Vagina (tissue), 2 donors: ENCODE data around the gene KCTD17. TPM values are rescaled to one million over a fixed set of nuclear protein-coding genes. Genes with fewer than 3 reads are reported as not detected.
"Not testable (repeated sequence)": the region's sequence is repeated elsewhere in the genome, so short reads cannot be mapped to it uniquely, and the experiment has no call there.

Source experiments
- DNase-seq, 2 donors: peaks; one replicate each; pipeline ENCODE4 v3.0.0-alpha.2; 2017; ENCODE audit errors: extremely low spot score in 2 of 2
- H3K27ac ChIP-seq: fragments of 200-600 bp; sonication (generic); one replicate; pipeline ENCODE4 v1.5.1; 2019
- H3K27me3 ChIP-seq: fragments of 200-600 bp; sonication (generic); one replicate; pipeline ENCODE4 v1.5.1; 2019
- H3K36me3 ChIP-seq, 2 donors: fragments of 200-600 bp; sonication (generic); one replicate each; pipeline ENCODE4 v1.5.1; 2017 to 2019
- H3K4me1 ChIP-seq: fragments of 200-600 bp; sonication (generic); one replicate; pipeline ENCODE4 v1.5.1; 2019
- H3K4me3 ChIP-seq, 2 donors: fragments of 200-600 bp; sonication (generic); 1 replicate in 1 of 2; 2 replicates in 1 of 2; pipeline ENCODE4 v1.5.1; 2016 to 2019
- H3K9me3 ChIP-seq: fragments of 200-600 bp; sonication (generic); one replicate; pipeline ENCODE4 v1.5.1; 2019
- POLR2A ChIP-seq, 2 donors: fragments of 450-650 bp; IDR thresholded peaks; one replicate each; pipeline ENCODE4 v1.6.1; 2017; ENCODE audit warnings: antibody characterized with exemption in 2 of 2, mild to moderate bottlenecking in 2 of 2, moderate library complexity in 2 of 2
- POLR2AphosphoS5 ChIP-seq, 2 donors: sonication (generic); formaldehyde crosslinking; IDR thresholded peaks; one replicate each; pipeline ENCODE4 v1.9.0; 2017; ENCODE audit warnings: antibody characterized with exemption in 2 of 2, mild to moderate bottlenecking in 2 of 2, low read depth in 1 of 2; ENCODE audit not compliant: insufficient read depth in 1 of 2
- intact Hi-C: fragments of 100-400 bp; cut with DNase I; formaldehyde crosslinking; loops from one replicate; pipeline ENCODE4 v1.15.1; 2023
- total RNA-seq: library from RNA; depleted of rRNA; stranded (reverse); fragments of >200 nt; gene quantifications from one replicate; pipeline ENCODE4 v1.2.3, GENCODE V29; 2016
- TF ChIP-seq, protein P1 (sequence below), 3 experiments: fragments of 450-650 bp in 2 of 3; fragments of 200-600 bp in 1 of 3; sonication (generic) in 1 of 3; IDR thresholded peaks; one replicate each; pipeline ENCODE4 v1.5.1; 2017 to 2019; ENCODE audit warnings: antibody characterized with exemption in 3 of 3, mild to moderate bottlenecking in 2 of 3, moderate library complexity in 2 of 3

The KCTD17 gene
- total RNA-seq, 1 donor from 2014 or later = 27.5 TPM

GRCh38 chr22:37070744-37071143 lies 19.2 kb downstream of the KCTD17 start:
- no peak for DNase-seq
- H3K9me3 ChIP-seq = no peaks in the 10 kb centered on the region
- peaks cover 10% of the 10 kb centered on the region for H3K27me3 ChIP-seq
- H3K36me3 ChIP-seq = no peaks in the 10 kb centered on the region
- no peak for TF ChIP-seq POLR2AphosphoS5 (IDR thresholded peaks at IDR 0.05; ENCODE audit: insufficient read depth in 1 of 2, low read depth in 1 of 2)
- TF ChIP-seq, protein P1, sequence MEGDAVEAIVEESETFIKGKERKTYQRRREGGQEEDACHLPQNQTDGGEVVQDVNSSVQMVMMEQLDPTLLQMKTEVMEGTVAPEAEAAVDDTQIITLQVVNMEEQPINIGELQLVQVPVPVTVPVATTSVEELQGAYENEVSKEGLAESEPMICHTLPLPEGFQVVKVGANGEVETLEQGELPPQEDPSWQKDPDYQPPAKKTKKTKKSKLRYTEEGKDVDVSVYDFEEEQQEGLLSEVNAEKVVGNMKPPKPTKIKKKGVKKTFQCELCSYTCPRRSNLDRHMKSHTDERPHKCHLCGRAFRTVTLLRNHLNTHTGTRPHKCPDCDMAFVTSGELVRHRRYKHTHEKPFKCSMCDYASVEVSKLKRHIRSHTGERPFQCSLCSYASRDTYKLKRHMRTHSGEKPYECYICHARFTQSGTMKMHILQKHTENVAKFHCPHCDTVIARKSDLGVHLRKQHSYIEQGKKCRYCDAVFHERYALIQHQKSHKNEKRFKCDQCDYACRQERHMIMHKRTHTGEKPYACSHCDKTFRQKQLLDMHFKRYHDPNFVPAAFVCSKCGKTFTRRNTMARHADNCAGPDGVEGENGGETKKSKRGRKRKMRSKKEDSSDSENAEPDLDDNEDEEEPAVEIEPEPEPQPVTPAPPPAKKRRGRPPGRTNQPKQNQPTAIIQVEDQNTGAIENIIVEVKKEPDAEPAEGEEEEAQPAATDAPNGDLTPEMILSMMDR (IDR thresholded peaks at IDR 0.05) = no peak
- TF ChIP-seq POLR2A (IDR thresholded peaks at IDR 0.05) = no peak
- no peaks in the 10 kb centered on the region for H3K4me1 ChIP-seq
- intact Hi-C loops = no loop called here
- no peak overlapping the region for H3K4me3 ChIP-seq
- no peak overlapping the region for H3K27ac ChIP-seq

DNA sequence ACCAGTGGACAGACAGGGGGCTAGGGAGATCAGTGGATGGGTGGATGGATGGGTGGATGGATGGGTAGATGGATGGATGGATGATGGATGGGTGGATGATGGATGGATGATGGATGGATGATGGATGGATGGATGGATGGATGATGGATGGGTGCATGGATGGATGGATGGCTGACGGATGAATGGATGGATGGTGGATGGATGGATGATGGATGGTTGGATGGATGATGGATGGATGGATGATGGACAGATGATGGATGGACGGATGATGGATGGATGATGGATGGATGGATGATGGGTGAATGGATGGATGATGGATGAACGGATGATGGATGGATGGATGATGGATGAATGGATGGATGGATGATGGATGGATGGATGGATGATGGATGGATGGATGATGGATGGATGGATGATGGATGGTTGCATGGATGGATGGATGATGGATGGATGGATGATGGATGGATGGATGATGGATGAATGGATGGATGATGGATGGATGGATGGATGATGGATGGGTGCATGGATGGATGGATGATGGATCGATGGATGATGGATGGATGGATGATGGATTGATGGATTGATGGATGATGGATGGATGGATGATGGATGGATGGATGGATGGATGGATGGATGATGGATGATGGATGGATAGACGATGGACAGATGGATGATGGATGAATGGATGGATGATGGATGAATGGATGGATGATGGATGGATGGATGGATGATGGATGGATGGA lies 20.5 kb downstream of the KCTD17 start:
- intact Hi-C loops, H3K4me3 ChIP-seq, H3K27me3 ChIP-seq, DNase-seq, H3K36me3 ChIP-seq, H3K27ac ChIP-seq, H3K4me1 ChIP-seq, H3K9me3 ChIP-seq: not testable (repeated sequence)

DNA sequence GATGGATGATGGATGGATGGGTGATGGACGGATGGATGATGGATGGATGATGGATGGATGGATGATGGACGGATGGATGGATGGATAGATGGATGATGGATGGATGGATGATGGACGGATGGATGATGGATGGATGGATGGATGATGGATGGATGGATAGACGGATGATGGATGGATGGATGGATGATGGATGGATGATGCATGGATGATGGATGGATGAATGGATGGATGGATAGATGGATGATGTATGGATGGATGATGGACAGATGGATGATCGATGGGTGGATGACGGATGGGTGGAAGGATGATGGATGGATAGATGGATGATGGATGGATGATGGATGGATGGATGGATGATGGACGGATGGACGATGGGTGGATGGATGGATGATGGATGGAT lies 21.1 kb downstream of the KCTD17 start:
- no peaks in the 10 kb centered on the region for H3K4me1 ChIP-seq
- H3K27me3 ChIP-seq = peaks cover 10% of the 10 kb centered on the region
- H3K9me3 ChIP-seq = no peaks in the 10 kb centered on the region
- no peak overlapping the region for H3K4me3 ChIP-seq
- no peak overlapping the region for H3K27ac ChIP-seq
- H3K36me3 ChIP-seq = no peaks in the 10 kb centered on the region
- DNase-seq = no peak
- TF ChIP-seq POLR2A (IDR thresholded peaks at IDR 0.05) (no peak), POLR2AphosphoS5 (IDR thresholded peaks at IDR 0.05; ENCODE audit: insufficient read depth in 1 of 2, low read depth in 1 of 2) (no peak)
- TF ChIP-seq, protein P1 (IDR thresholded peaks at IDR 0.05) = no peak
- intact Hi-C loops = no loop called here

- no peaks in the 10 kb centered on the region for H3K9me3 ChIP-seq
- peaks cover 2% of the 10 kb centered on the region for H3K27me3 ChIP-seq
- H3K4me1 ChIP-seq = no peaks in the 10 kb centered on the region
- H3K27ac ChIP-seq = no peak overlapping the region
- no peak for DNase-seq
- H3K36me3 ChIP-seq = no peaks in the 10 kb centered on the region
- no peak overlapping the region for H3K4me3 ChIP-seq
- intact Hi-C loops = no loop called here
- no peak for TF ChIP-seq POLR2A (IDR thresholded peaks at IDR 0.05)
- no peak for TF ChIP-seq POLR2AphosphoS5 (IDR thresholded peaks at IDR 0.05; ENCODE audit: insufficient read depth in 1 of 2, low read depth in 1 of 2)
- TF ChIP-seq, protein P1 (IDR thresholded peaks at IDR 0.05) = no peak
Measured at GRCh38 chr22:37074537-37074936, 23.0 kb downstream of the KCTD17 start.

DNA sequence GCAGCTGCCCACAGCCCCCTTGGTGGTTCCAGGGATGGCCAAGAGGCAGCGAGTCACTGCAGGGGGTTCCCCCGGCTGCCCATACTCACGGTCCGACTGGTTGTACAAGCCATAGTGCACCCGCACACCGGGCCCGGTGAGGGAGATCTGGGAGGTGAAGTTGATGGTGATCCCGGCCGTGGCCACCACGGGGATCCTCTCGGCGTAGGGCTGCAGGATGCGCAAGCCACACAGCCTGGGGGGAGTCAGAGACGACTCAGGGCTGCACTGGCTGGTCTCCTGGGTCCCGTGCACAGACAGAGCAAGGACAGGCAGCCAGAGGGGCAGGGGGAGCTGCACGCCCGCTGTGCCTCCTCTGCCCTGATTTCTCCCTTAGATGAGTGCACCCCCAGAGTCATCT lies 23.5 kb downstream of the KCTD17 start:
- Histone ChIP-seq H3K4me1 (no peaks in the 10 kb centered on the region), H3K4me3 (no peak overlapping the region), H3K36me3 (no peaks in the 10 kb centered on the region), H3K9me3 (no peaks in the 10 kb centered on the region), H3K27ac (no peak overlapping the region), H3K27me3 (no peaks in the 10 kb centered on the region)
- intact Hi-C loops = no loop called here
- no peak for TF ChIP-seq POLR2A (IDR thresholded peaks at IDR 0.05)
- no peak for DNase-seq

DNA sequence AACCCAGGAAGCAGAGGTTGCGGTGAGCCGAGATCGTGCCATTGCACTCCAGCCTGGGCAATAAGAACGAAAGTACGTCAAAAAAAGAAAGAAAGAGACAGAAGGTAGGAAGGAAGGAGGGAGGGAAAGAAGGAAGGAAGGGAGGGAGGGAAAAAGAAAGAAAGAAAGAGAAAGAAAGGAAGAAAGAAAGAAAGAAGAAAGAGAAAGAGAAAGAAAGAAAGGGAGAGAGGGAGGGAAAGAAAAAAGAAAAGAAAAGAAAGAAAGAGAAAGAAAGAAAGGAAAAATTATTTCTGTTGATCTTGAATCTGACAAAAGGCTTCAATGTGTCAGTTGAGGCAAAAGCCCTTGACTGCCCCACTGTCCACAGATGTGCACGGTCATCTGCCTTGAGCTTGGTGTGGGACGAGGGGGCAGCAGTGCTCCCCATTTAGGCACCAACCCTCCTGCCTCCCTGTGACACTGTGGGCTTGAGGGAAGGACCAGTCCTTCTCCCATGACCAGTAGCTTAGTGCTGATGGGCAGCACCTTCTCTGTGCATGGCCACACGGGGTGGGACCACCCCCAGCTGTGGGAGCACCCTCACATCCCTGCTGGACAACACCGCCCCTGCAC lies 24.4 kb downstream of the KCTD17 start:
- no peak for DNase-seq
- intact Hi-C loops = no loop called here
- H3K27me3 ChIP-seq = no peaks in the 10 kb centered on the region

More for the DNA sequence above, 24.4 kb downstream of the KCTD17 start:
- Histone ChIP-seq H3K4me1 (no peaks in the 10 kb centered on the region), H3K9me3 (no peaks in the 10 kb centered on the region), H3K36me3 (no peaks in the 10 kb centered on the region), H3K4me3 (no peak overlapping the region), H3K27ac (no peak overlapping the region)
- TF ChIP-seq POLR2AphosphoS5 (IDR thresholded peaks at IDR 0.05; ENCODE audit: insufficient read depth in 1 of 2, low read depth in 1 of 2) = no peak
- TF ChIP-seq POLR2A (IDR thresholded peaks at IDR 0.05) = no peak
- TF ChIP-seq, protein P1 (IDR thresholded peaks at IDR 0.05) = no peak
